Mucosa of descending colon (tissue), 3 donors: ENCODE results near the gene SLC25A11. TPM values are rescaled to one million over a fixed set of nuclear protein-coding genes. Genes with fewer than 3 reads are reported as not detected.

Experiments
- ATAC-seq: fragments of 200-7000 bp; cut with Tn5 transposase; one replicate; pipeline ENCODE4 v1.9.1; 2020; ENCODE audit warnings: mild to moderate bottlenecking, moderate library complexity
- DNase-seq, 3 donors: peaks; one replicate each; pipeline ENCODE4 v3.0.0-alpha.2; 2020
- H3K36me3 ChIP-seq: fragments of 200-600 bp; one replicate; pipeline ENCODE4 v1.8.0; 2021; ENCODE audit warnings: low read depth, mild to moderate bottlenecking
- H3K4me1 ChIP-seq: fragments of 200-600 bp; one replicate; pipeline ENCODE4 v1.8.0; 2021; ENCODE audit warnings: low read depth, mild to moderate bottlenecking
- H3K4me3 ChIP-seq: fragments of 200-600 bp; one replicate; pipeline ENCODE4 v1.8.0; 2021; ENCODE audit warnings: mild to moderate bottlenecking
- H3K9me3 ChIP-seq: fragments of 200-600 bp; one replicate; pipeline ENCODE4 v1.8.0; 2021; ENCODE audit warnings: mild to moderate bottlenecking
- intact Hi-C, 2 donors: fragments of 100-400 bp; cut with DNase I in 1 of 2; cut with micrococcal nuclease in 1 of 2; formaldehyde crosslinking; loops; one replicate each; pipeline versions ENCODE4 v1.11.0 to v1.11.1; 2022; cut with DNase I, micrococcal nuclease
- total RNA-seq, 3 donors: library from RNA; stranded (reverse); fragmentation: NEBNext Ultra II Directional in 2 of 3; extraction: Animal tissue kit (Norgen Biotek cat#: 25700) in 2 of 3; gene quantifications; one replicate each; pipeline versions ENCODE4 v1.2.1 to v1.2.4, GENCODE V29; 2021 to 2023
- TF ChIP-seq, protein P1 (sequence below): fragments of 200-600 bp; IDR thresholded peaks from one replicate; pipeline ENCODE4 v1.8.0; 2022; ENCODE audit warnings: antibody characterized with exemption, mild to moderate bottlenecking
- donor health status: DM: no; HTN: no; CAD: no; lungs with moderate emphysema.
- donor health status: DM: no; HTN: no; CAD: no.
- donor health status: DM: no; HTN: yes; CAD: no.

The SLC25A11 gene
- total RNA-seq, 3 donors from 2014 or later = 68.4 to 87.2 (median 72.8) TPM

DNA sequence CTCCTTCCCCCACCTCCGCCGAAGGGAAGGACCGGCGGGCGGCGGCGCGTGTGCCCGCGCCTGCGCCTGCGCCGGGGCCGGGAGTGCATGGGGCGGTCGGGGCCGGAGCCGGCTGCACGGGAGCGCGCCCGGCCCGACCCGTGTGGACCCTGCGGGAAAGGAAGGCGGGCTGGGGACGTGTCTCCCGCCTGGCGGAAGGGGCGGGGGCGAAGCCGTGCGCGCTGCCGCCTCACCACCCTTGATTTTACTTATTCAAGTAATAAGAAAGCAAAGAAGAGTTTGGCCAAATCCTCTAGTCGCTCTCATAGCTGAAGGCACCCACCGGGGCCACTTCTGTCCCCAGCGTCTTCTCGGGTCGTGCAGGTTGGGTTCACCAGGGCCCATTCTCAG is 9.1 kb upstream of the SLC25A11 start:
- ATAC-seq = peak; percentile 62
- H3K4me1 ChIP-seq = peaks cover 33% of the 10 kb centered on the region
- intact Hi-C loops = no loop called here
- peak overlapping the region; percentile 98 for H3K4me3 ChIP-seq
- H3K36me3 ChIP-seq = no peaks in the 10 kb centered on the region
- TF ChIP-seq, protein P1, sequence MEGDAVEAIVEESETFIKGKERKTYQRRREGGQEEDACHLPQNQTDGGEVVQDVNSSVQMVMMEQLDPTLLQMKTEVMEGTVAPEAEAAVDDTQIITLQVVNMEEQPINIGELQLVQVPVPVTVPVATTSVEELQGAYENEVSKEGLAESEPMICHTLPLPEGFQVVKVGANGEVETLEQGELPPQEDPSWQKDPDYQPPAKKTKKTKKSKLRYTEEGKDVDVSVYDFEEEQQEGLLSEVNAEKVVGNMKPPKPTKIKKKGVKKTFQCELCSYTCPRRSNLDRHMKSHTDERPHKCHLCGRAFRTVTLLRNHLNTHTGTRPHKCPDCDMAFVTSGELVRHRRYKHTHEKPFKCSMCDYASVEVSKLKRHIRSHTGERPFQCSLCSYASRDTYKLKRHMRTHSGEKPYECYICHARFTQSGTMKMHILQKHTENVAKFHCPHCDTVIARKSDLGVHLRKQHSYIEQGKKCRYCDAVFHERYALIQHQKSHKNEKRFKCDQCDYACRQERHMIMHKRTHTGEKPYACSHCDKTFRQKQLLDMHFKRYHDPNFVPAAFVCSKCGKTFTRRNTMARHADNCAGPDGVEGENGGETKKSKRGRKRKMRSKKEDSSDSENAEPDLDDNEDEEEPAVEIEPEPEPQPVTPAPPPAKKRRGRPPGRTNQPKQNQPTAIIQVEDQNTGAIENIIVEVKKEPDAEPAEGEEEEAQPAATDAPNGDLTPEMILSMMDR = no peak
- DNase-seq = peak; percentile 80 to 93 (median 91)
- H3K9me3 ChIP-seq = no peaks in the 10 kb centered on the region

GRCh38 chr17:4948166-4948930 is 8.5 kb upstream of the SLC25A11 start, which contains the start of gene PFN1:
PFN1 (minus strand) TSS chr17:4948530; CDS start chr17:4948394, 136 bp downstream.
- Histone ChIP-seq H3K4me1 (peaks cover 33% of the 10 kb centered on the region), H3K36me3 (no peaks in the 10 kb centered on the region), H3K9me3 (no peaks in the 10 kb centered on the region), H3K4me3 (peak within 1 kb of the TSS; percentile 98)
- peak; percentile 91 to 95 (median 93) for DNase-seq
- ATAC-seq = peak; percentile 71
- intact Hi-C loops = no loop called here
- TF ChIP-seq, protein P1 = no peak

- no peaks in the 10 kb centered on the region for H3K36me3 ChIP-seq
- TF ChIP-seq, protein P1 = no peak
- no peaks in the 10 kb centered on the region for H3K9me3 ChIP-seq
- peak; percentile 62 for ATAC-seq
- DNase-seq = peak; percentile 83 to 89 (median 88)
- peak overlapping the region; percentile 98 for H3K4me3 ChIP-seq
- intact Hi-C loops = no loop called here
- peaks cover 33% of the 10 kb centered on the region for H3K4me1 ChIP-seq
Measured at GRCh38 chr17:4947411-4948165, 7.7 kb upstream of the SLC25A11 start.

- Histone ChIP-seq H3K4me3 (peak overlapping the region; percentile 98), H3K9me3 (no peaks in the 10 kb centered on the region), H3K36me3 (no peaks in the 10 kb centered on the region), H3K4me1 (peaks cover 35% of the 10 kb centered on the region)
- TF ChIP-seq, protein P1 = no peak
- ATAC-seq (no peak), DNase-seq (peak in 1 of 3 donors; percentile 64)
- intact Hi-C loops = no loop called here
Measured at GRCh38 chr17:4947010-4947410, 7.2 kb upstream of the SLC25A11 start.

DNA sequence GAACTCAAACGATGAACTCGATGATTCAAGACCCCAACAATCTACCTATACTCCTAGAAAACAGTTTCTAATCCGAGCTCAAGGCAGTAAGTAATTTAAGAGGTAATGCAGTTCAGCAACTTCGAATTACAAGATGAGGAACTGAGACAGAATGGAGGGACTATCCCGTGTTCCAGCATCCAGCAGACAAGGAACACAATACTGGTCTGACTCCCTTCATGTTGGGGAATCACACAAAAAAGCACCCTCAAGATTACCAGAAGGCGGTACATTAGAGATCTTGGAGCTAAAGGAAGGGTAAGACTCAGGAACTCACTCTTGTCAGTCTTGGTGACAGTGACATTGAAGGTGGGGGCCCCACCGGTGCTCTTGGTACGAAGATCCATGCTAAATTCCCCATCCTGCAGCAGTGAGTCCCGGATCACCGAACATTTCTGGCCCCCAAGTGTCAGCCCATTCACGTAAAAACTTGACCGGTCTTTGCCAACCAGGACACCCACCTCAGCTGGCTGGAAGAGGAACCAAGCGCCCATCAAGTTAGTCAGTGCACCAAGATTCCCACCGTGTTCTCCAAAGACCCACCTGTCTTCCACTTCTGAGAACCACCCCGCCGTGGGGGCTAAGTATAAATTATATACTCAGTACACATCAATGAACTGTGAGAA is 6.6 kb upstream of the SLC25A11 start:
- H3K36me3 ChIP-seq = no peaks in the 10 kb centered on the region
- intact Hi-C loops = no loop called here
- no peak for ATAC-seq

More for the DNA sequence above, 6.6 kb upstream of the SLC25A11 start:
- H3K9me3 ChIP-seq = no peaks in the 10 kb centered on the region
- TF ChIP-seq, protein P1 = no peak
- no peak overlapping the region for H3K4me3 ChIP-seq
- no peak for DNase-seq
- H3K4me1 ChIP-seq = peaks cover 40% of the 10 kb centered on the region
